HL-60 (cell line): Measurements from ENCODE around the gene USP31.

Source experiments
- DNase-seq, 2 experiments: peaks; one replicate each; pipeline ENCODE4 v3.0.0-alpha.2; 2010 to 2020; ENCODE audit warnings: low read depth in 1 of 2, low spot score in 1 of 2
- H3K27ac ChIP-seq: fragments of 250-450 bp; sonication (Bioruptor Pico); replicated peaks from 2 replicates; pipeline ENCODE4 v1.5.1; 2020; ENCODE audit warnings: mild to moderate bottlenecking, moderate library complexity
- H3K27me3 ChIP-seq: fragments of 250-450 bp; sonication (Bioruptor Pico); 2 replicates; pipeline ENCODE4 v1.5.1; 2021; ENCODE audit warnings: mild to moderate bottlenecking, moderate library complexity; ENCODE audit not compliant: insufficient read depth, poor library complexity, severe bottlenecking
- H3K4me3 ChIP-seq: replicated peaks from 2 replicates; pipeline ENCODE4 v1.5.1; 2011; ENCODE audit warnings: mild to moderate bottlenecking, control low read depth, low read length; ENCODE audit not compliant: insufficient read depth
- CTCF ChIP-seq: IDR thresholded peaks from one replicate; pipeline ENCODE4 v1.5.1; 2011; ENCODE audit warnings: low read length, control low read depth, inconsistent platforms; ENCODE audit not compliant: insufficient read depth
- GABPA ChIP-seq: IDR thresholded peaks from 2 replicates; pipeline ENCODE4 v1.6.1; 2012; ENCODE audit warnings: low read depth
- POLR2AphosphoS5 ChIP-seq: IDR thresholded peaks from 2 replicates; pipeline ENCODE4 v1.6.1; 2012; ENCODE audit warnings: low read depth
- REST ChIP-seq: IDR thresholded peaks from 2 replicates; pipeline ENCODE4 v1.6.1; 2012; ENCODE audit warnings: low read depth; ENCODE audit not compliant: insufficient replicate concordance
- SPI1 ChIP-seq: IDR thresholded peaks from 2 replicates; pipeline ENCODE4 v1.6.1; 2012; ENCODE audit warnings: low read depth, mild to moderate bottlenecking, borderline replicate concordance

Gene USP31

GRCh38 chr16:23194497-23195221 is 45.4 kb upstream of the USP31 start:
- H3K4me3 ChIP-seq: no peak overlapping the region
- no peak for DNase-seq
- H3K27me3 ChIP-seq: no peaks in the 10 kb centered on the region
- TF ChIP-seq CTCF (no peak), GABPA (no peak), POLR2AphosphoS5 (no peak), REST (no peak)
- no peak overlapping the region for H3K27ac ChIP-seq

GRCh38 chr16:23188911-23189310 is 39.7 kb upstream of the USP31 start:
- no peak for DNase-seq
- Histone ChIP-seq H3K27me3 (peaks cover 12% of the 10 kb centered on the region), H3K27ac (no peak overlapping the region), H3K4me3 (no peak overlapping the region)
- TF ChIP-seq GABPA (no peak), POLR2AphosphoS5 (no peak), REST (no peak), SPI1 (no peak), CTCF (no peak)

- no peak overlapping the region for H3K27ac ChIP-seq
- no peak for DNase-seq
- TF ChIP-seq GABPA (no peak), CTCF (no peak), REST (no peak), SPI1 (no peak), POLR2AphosphoS5 (no peak)
- H3K27me3 ChIP-seq: peaks cover 26% of the 10 kb centered on the region
- no peak overlapping the region for H3K4me3 ChIP-seq
These were observed 38.1 kb upstream of the USP31 start for GRCh38 chr16:23187341-23187740.
